NCI-H2107 (cell line): Measurements from ENCODE around the gene SFXN5.

Experiments
- DNase-seq: peaks from one replicate; lab custom pipeline; 2025; lab: John Stamatoyannopoulos, UW

SFXN5 gene

GRCh38 chr2:72940361-72940760 lies 131.2 kb downstream of the SFXN5 start:
- no peak for DNase-seq

- no peak for DNase-seq
Measured at GRCh38 chr2:72938455-72938854, 133.1 kb downstream of the SFXN5 start.

GRCh38 chr2:72937356-72937669 lies 134.2 kb downstream of the SFXN5 start:
- DNase-seq: no peak

- DNase-seq: no peak
Measured at GRCh38 chr2:72936660-72937355, 134.7 kb downstream of the SFXN5 start.

GRCh38 chr2:72935611-72935957 lies 135.9 kb downstream of the SFXN5 start:
- no peak for DNase-seq

GRCh38 chr2:72934683-72935610 lies 136.6 kb downstream of the SFXN5 start:
- DNase-seq: no peak

GRCh38 chr2:72933646-72934151 lies 137.8 kb downstream of the SFXN5 start:
- DNase-seq: no peak

- no peak for DNase-seq
Measured at GRCh38 chr2:72933207-72933606, 138.3 kb downstream of the SFXN5 start.

- DNase-seq: no peak
Measured at GRCh38 chr2:72932805-72933204, 138.7 kb downstream of the SFXN5 start.

GRCh38 chr2:72932045-72932740 lies 139.3 kb downstream of the SFXN5 start:
- DNase-seq: no peak

- no peak for DNase-seq
Measured at GRCh38 chr2:72931280-72931910, 140.1 kb downstream of the SFXN5 start.

GRCh38 chr2:72929010-72929409 lies 142.5 kb downstream of the SFXN5 start:
- no peak for DNase-seq

GRCh38 chr2:72927619-72928550 lies 143.6 kb downstream of the SFXN5 start:
- DNase-seq: no peak

GRCh38 chr2:72926811-72927465 lies 144.6 kb downstream of the SFXN5 start:
- no peak for DNase-seq

- DNase-seq: no peak
Measured at GRCh38 chr2:72926368-72926767, 145.1 kb downstream of the SFXN5 start.

- DNase-seq: no peak
Measured at GRCh38 chr2:72925328-72925943, 146.1 kb downstream of the SFXN5 start.

- no peak for DNase-seq
Measured at GRCh38 chr2:72924353-72925240, 146.9 kb downstream of the SFXN5 start.

GRCh38 chr2:72923833-72924352 lies 147.6 kb downstream of the SFXN5 start:
- DNase-seq: no peak

- no peak for DNase-seq
Measured at GRCh38 chr2:72921853-72922252, 149.7 kb downstream of the SFXN5 start.
